Right atrium auricular region (tissue), 2 donors: Measurements from ENCODE around the gene PUS10. TPM values are rescaled to one million over a fixed set of nuclear protein-coding genes. Genes with fewer than 3 reads are reported as not detected.
"Not testable (repeated sequence)": the region's sequence is repeated elsewhere in the genome, so short reads cannot be mapped to it uniquely, and the experiment has no call there.

ENCODE experiments used
- DNase-seq: peaks from one replicate; pipeline ENCODE4 v3.0.0-alpha.2; 2019; ENCODE audit warnings: low spot score
- H3K27ac ChIP-seq, 2 donors: fragments of 200-600 bp; sonication (generic); 1 replicate in 1 of 2; 2 replicates in 1 of 2; pipeline ENCODE4 v1.5.1; 2016 to 2019
- H3K27me3 ChIP-seq, 2 donors: fragments of 200-600 bp; sonication (generic); one replicate each; pipeline versions ENCODE4 v1.5.1 to v1.6.0; 2017 to 2019
- H3K36me3 ChIP-seq: fragments of 200-600 bp; sonication (generic); one replicate; pipeline ENCODE4 v1.5.1; 2016
- H3K4me1 ChIP-seq, 2 donors: fragments of 200-600 bp; sonication (generic); one replicate each; pipeline versions ENCODE4 v1.5.1 to v1.6.0; 2017 to 2019
- H3K4me3 ChIP-seq, 2 donors: fragments of 200-600 bp; sonication (generic); 1 replicate in 1 of 2; 2 replicates in 1 of 2; pipeline ENCODE4 v1.5.1; 2017 to 2019; ENCODE audit warnings: mild to moderate bottlenecking in 1 of 2, moderate library complexity in 1 of 2
- H3K9me3 ChIP-seq, 2 donors: fragments of 200-600 bp; sonication (generic); one replicate each; pipeline ENCODE4 v1.5.1; 2019
- total RNA-seq, 2 donors: library from RNA; depleted of rRNA; stranded (reverse); fragments of >200 nt; gene quantifications; one replicate each; pipeline ENCODE4 v1.1.0, GENCODE V29; 2016
- TF ChIP-seq, protein P1 (sequence below), 2 donors: fragments of 200-600 bp; sonication (generic); IDR thresholded peaks; one replicate each; pipeline ENCODE4 v1.5.1; 2019; ENCODE audit warnings: antibody characterized with exemption in 2 of 2

Gene PUS10
- total RNA-seq, 2 donors from 2014 or later = 1.8 to 4.6 TPM

DNA sequence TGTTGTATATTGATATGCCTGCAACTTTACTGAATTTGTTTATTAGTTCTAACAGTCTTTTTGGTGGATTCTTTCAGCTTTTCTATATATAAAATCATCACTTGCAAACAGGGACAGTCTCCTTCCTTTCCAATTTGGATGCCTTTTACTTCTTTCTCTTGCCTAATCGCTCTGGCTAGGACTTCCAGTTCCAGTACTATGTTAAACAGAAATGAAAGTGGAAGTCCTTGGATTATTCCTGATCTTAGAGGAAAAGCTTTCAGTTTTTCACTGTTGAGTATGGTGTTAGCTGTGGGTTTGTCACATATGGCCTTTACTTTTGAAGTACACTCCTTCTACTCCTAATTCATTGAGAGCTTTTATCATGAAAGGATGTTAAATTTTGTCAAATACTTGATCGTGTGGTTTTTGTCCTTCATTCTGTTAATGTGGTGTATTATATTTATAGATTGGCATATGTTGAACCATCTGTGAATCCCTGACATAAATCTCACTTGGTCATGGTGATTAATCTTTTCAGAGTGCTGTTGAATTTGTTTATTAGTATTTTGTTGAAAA, 83.8 kb downstream of the PUS10 start:
- TF ChIP-seq, protein P1, sequence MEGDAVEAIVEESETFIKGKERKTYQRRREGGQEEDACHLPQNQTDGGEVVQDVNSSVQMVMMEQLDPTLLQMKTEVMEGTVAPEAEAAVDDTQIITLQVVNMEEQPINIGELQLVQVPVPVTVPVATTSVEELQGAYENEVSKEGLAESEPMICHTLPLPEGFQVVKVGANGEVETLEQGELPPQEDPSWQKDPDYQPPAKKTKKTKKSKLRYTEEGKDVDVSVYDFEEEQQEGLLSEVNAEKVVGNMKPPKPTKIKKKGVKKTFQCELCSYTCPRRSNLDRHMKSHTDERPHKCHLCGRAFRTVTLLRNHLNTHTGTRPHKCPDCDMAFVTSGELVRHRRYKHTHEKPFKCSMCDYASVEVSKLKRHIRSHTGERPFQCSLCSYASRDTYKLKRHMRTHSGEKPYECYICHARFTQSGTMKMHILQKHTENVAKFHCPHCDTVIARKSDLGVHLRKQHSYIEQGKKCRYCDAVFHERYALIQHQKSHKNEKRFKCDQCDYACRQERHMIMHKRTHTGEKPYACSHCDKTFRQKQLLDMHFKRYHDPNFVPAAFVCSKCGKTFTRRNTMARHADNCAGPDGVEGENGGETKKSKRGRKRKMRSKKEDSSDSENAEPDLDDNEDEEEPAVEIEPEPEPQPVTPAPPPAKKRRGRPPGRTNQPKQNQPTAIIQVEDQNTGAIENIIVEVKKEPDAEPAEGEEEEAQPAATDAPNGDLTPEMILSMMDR (IDR thresholded peaks at IDR 0.05) = no peak
- no peaks in the 10 kb centered on the region for H3K36me3 ChIP-seq
- no peaks in the 10 kb centered on the region for H3K27me3 ChIP-seq
- H3K4me3 ChIP-seq = no peak overlapping the region
- no peaks in the 10 kb centered on the region for H3K9me3 ChIP-seq
- peaks cover 0 to 4% of the 10 kb centered on the region in 2 donors for H3K4me1 ChIP-seq
- DNase-seq = no peak
- H3K27ac ChIP-seq = peak overlapping the region; percentile 9 to 55

DNA sequence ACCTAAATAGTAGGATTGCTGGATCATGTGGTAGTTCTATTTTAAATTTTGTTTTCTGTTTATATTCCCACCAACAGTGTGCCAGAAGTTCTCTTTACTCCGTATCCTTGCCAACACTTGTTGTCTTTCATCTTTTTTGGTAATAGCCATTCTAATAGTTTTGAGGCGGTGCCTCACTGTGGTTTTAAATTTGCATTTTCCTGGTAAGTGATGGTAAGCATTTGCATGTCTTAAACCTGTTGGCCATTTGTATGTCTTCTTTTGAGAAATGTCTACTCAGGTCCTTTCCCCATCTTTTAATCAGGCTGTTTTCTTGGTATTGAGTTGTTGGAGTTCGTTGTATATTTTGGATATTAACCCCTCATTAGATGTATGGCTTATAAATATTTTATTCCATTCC, 85.1 kb downstream of the PUS10 start:
- Histone ChIP-seq H3K27me3 (no peaks in the 10 kb centered on the region), H3K27ac (no peak overlapping the region), H3K4me3 (no peak overlapping the region), H3K4me1 (peaks cover 0 to 4% of the 10 kb centered on the region in 2 donors), H3K9me3 (no peaks in the 10 kb centered on the region), H3K36me3 (no peaks in the 10 kb centered on the region)
- no peak for DNase-seq
- TF ChIP-seq, protein P1 (IDR thresholded peaks at IDR 0.05) = no peak

DNA sequence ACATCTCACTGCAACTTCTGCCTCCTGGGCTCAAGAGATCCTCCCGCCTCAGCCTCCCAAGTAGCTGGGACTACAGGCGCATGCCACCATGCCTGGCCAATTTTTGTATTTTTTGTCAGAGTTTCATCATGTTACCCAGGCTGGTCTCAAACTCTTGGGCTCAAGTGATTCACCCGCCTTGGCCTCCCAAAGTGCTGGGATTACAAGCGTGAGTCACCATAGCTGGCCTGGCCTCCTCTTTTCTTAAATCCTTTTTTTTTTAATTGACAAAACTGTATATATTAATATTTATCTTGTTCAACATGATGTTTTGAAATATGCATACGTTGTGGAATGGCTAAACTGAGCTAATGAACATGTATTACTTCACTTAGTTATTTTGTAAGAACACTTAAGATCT, 86.0 kb downstream of the PUS10 start:
- not testable (repeated sequence) for H3K9me3 ChIP-seq, H3K27ac ChIP-seq, H3K27me3 ChIP-seq, H3K36me3 ChIP-seq, H3K4me3 ChIP-seq, H3K4me1 ChIP-seq, DNase-seq

GRCh38 chr2:60926741-60927552, 91.1 kb downstream of the PUS10 start:
- no peak for DNase-seq
- Histone ChIP-seq H3K27me3 (no peaks in the 10 kb centered on the region), H3K27ac (no peak overlapping the region), H3K36me3 (peaks cover 12% of the 10 kb centered on the region), H3K4me3 (no peak overlapping the region), H3K9me3 (no peaks in the 10 kb centered on the region), H3K4me1 (no peaks in the 10 kb centered on the region)
- TF ChIP-seq, protein P1 (IDR thresholded peaks at IDR 0.05) = no peak

GRCh38 chr2:60925994-60926740, 91.9 kb downstream of the PUS10 start:
- H3K27ac ChIP-seq = no peak overlapping the region
- H3K4me3 ChIP-seq = no peak overlapping the region
- no peaks in the 10 kb centered on the region for H3K27me3 ChIP-seq
- no peak for DNase-seq
- H3K36me3 ChIP-seq = peaks cover 15% of the 10 kb centered on the region
- H3K4me1 ChIP-seq = no peaks in the 10 kb centered on the region
- TF ChIP-seq, protein P1 (IDR thresholded peaks at IDR 0.05) = no peak
- no peaks in the 10 kb centered on the region for H3K9me3 ChIP-seq

DNA sequence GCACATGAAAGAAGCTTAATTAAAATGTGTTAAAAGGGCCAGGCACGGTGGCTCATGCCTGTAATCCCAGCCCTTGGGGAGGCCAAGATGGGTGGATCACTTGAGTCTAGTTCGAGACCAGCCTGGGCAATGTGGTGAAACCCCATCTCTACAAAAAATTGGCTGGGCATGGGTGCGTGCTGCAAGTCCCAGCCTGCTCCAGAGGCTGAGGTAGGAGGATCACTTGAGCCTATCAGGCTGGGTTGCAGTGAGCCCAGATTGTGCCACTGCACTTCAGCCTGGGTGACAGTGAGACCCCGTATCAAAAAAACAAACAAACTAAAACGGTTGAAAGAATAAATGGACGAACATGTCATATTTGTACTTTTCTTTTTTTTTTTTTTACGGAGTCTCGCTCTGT, 110.7 kb downstream of the PUS10 start:
- no peaks in the 10 kb centered on the region for H3K9me3 ChIP-seq
- H3K4me3 ChIP-seq = no peak overlapping the region
- peaks cover 11% of the 10 kb centered on the region for H3K36me3 ChIP-seq
- TF ChIP-seq, protein P1 (IDR thresholded peaks at IDR 0.05) = no peak
- no peak for DNase-seq
- no peak overlapping the region for H3K27ac ChIP-seq
- no peaks in the 10 kb centered on the region for H3K4me1 ChIP-seq
- H3K27me3 ChIP-seq = no peaks in the 10 kb centered on the region
